CD14-positive monocyte (primary cell): ENCODE data around the gene SLC27A2. TPM values are rescaled to one million over a fixed set of nuclear protein-coding genes. Genes with fewer than 3 reads are reported as not detected.

Source experiments
- DNase-seq, 3 donors: peaks; one replicate each; pipeline ENCODE4 v3.0.0-alpha.2; 2011 to 2022
- H2AFZ ChIP-seq: 2 replicates; pipeline ENCODE4 v1.6.0; 2012; ENCODE audit warnings: mild to moderate bottlenecking, low read depth, low read length, inconsistent platforms; ENCODE audit not compliant: insufficient read depth, poor library complexity, severe bottlenecking
- H3K27ac ChIP-seq, 2 donors: 1 replicate in 1 of 2; 2 replicates in 1 of 2; pipeline ENCODE4 v1.5.1; 2012 to 2013; ENCODE audit warnings: low read length in 2 of 2, control low read depth in 1 of 2, inconsistent platforms in 1 of 2, low read depth in 1 of 2, mild to moderate bottlenecking in 1 of 2
- H3K27me3 ChIP-seq, 2 donors: one replicate each; pipeline versions ENCODE4 v1.6.0 to v1.6.1; 2011 to 2013; ENCODE audit warnings: low read length in 2 of 2; ENCODE audit not compliant: control insufficient read depth in 2 of 2, insufficient read depth in 2 of 2
- H3K36me3 ChIP-seq, 2 donors: replicated peaks in 1 of 2; 1 replicate in 1 of 2; 2 replicates in 1 of 2; pipeline versions ENCODE4 v1.5.1 to v1.6.1; 2012 to 2013; ENCODE audit warnings: low read length in 2 of 2, control low read depth in 1 of 2, inconsistent platforms in 1 of 2, mild to moderate bottlenecking in 1 of 2; ENCODE audit not compliant: insufficient read depth in 2 of 2, control insufficient read depth in 1 of 2
- H3K4me1 ChIP-seq, 2 donors: 1 replicate in 1 of 2; 2 replicates in 1 of 2; pipeline versions ENCODE4 v1.5.1 to v1.6.1; 2012 to 2013; ENCODE audit warnings: low read length in 2 of 2, control low read depth in 1 of 2, inconsistent platforms in 1 of 2, mild to moderate bottlenecking in 1 of 2, moderate library complexity in 1 of 2; ENCODE audit not compliant: insufficient read depth in 2 of 2, control insufficient read depth in 1 of 2
- H3K4me2 ChIP-seq: replicated peaks from 2 replicates; pipeline ENCODE3; 2012; ENCODE audit warnings: low read length, moderate library complexity, mild to moderate bottlenecking; ENCODE audit not compliant: poor library complexity, severe bottlenecking; ENCODE audit errors: extremely low read depth
- H3K4me3 ChIP-seq, 3 experiments: fragments of 200-600 bp in 1 of 3; sonication (generic) in 1 of 3; replicated peaks in 1 of 3; 1 replicate in 2 of 3; 2 replicates in 1 of 3; pipeline ENCODE4 v1.5.1; 2011 to 2013; ENCODE audit warnings: low read length in 3 of 3, mild to moderate bottlenecking in 3 of 3, control low read depth in 2 of 3, low read depth in 2 of 3, inconsistent platforms in 1 of 3, moderate library complexity in 1 of 3
- H3K79me2 ChIP-seq: 2 replicates; pipeline ENCODE4 v1.6.0; 2012; ENCODE audit warnings: mild to moderate bottlenecking, control low read depth, inconsistent platforms, low read length, moderate library complexity; ENCODE audit not compliant: insufficient read depth
- H3K9ac ChIP-seq: 2 replicates; pipeline ENCODE4 v1.6.0; 2017; ENCODE audit warnings: low read length, mild to moderate bottlenecking; ENCODE audit not compliant: insufficient read depth, poor library complexity, severe bottlenecking
- H3K9me3 ChIP-seq, 2 donors: replicated peaks in 1 of 2; 1 replicate in 1 of 2; 2 replicates in 1 of 2; pipeline versions ENCODE4 v1.5.1 to v1.6.1; 2012 to 2013; ENCODE audit warnings: low read length in 2 of 2, control low read depth in 1 of 2; ENCODE audit not compliant: control insufficient read depth in 1 of 2, insufficient read depth in 1 of 2
- H4K20me1 ChIP-seq: 2 replicates; pipeline ENCODE4 v1.6.0; 2012; ENCODE audit warnings: mild to moderate bottlenecking, low read length, control low read depth, moderate library complexity; ENCODE audit not compliant: insufficient read depth
- H3K27ac Mint-ChIP-seq, 7 donors: one replicate each; pipeline ENCODE4 v1.8.0; 2020; ENCODE audit warnings: mild to moderate bottlenecking in 7 of 7, mixed read lengths in 7 of 7, moderate library complexity in 6 of 7, inconsistent platforms in 2 of 7
- H3K27me3 Mint-ChIP-seq, 3 donors: one replicate each; pipeline ENCODE4 v1.8.0; 2021 to 2022; ENCODE audit warnings: low read depth in 3 of 3, mild to moderate bottlenecking in 3 of 3, mixed read lengths in 3 of 3, moderate library complexity in 3 of 3, inconsistent platforms in 1 of 3
- H3K36me3 Mint-ChIP-seq, 2 donors: one replicate each; pipeline ENCODE4 v1.8.0; 2020; ENCODE audit warnings: mixed read lengths in 2 of 2, inconsistent platforms in 1 of 2, mild to moderate bottlenecking in 1 of 2
- H3K4me1 Mint-ChIP-seq: one replicate; pipeline ENCODE4 v1.8.0; 2020; ENCODE audit warnings: mild to moderate bottlenecking, mixed read lengths
- H3K4me3 Mint-ChIP-seq, 2 donors: one replicate each; pipeline ENCODE4 v1.8.0; 2020; ENCODE audit warnings: mild to moderate bottlenecking in 2 of 2, mixed read lengths in 2 of 2, moderate library complexity in 1 of 2
- H3K9me3 Mint-ChIP-seq, 7 donors: one replicate each; pipeline ENCODE4 v1.8.0; 2020 to 2022; ENCODE audit warnings: mixed read lengths in 7 of 7, mild to moderate bottlenecking in 6 of 7, moderate library complexity in 6 of 7, inconsistent platforms in 2 of 7
- CTCF ChIP-seq: fragments of 200-600 bp; IDR thresholded peaks from one replicate; pipeline ENCODE4 v1.8.0; 2022; ENCODE audit warnings: antibody characterized with exemption, mild to moderate bottlenecking
- WGBS: methylation state at CpG from one replicate; pipeline ENCODE4 v1.1.5; 2013; ENCODE audit warnings: missing lambda C conversion rate; ENCODE audit not compliant: insufficient coverage; 5-methylcytosine and 5-hydroxymethylcytosine counted together
- intact Hi-C, 2 donors: fragments of 100-400 bp; cut with micrococcal nuclease; formaldehyde crosslinking; loops; one replicate each; pipeline versions ENCODE4 v1.15.0 to v1.15.1; 2023
- polyA plus RNA-seq, 3 donors: library from polyadenylated mRNA; depleted of rRNA in 1 of 3; unstranded in 2 of 3; stranded (reverse) in 1 of 3; fragments of 300-500 nt in 2 of 3; fragments of >200 nt in 1 of 3; fragmentation: Illumina TruSeq in 2 of 3; gene quantifications; 1 replicate in 2 of 3; 2 replicates in 1 of 3; pipeline ENCODE4 v1.2.3, GENCODE V29; 2012 to 2021
- small RNA-seq: library from RNA; depleted of rRNA; stranded (forward); fragments of <200 nt; gene quantifications from one replicate; pipeline ENCODE3, GENCODE V24; 2012; ENCODE audit warnings: low read depth; ENCODE audit not compliant: insufficient read length

Gene SLC27A2
- polyA plus RNA-seq, 3 donors: 0.13 TPM; not detected in 2

GRCh38 chr15:50281427-50281826, 99.4 kb downstream of the SLC27A2 start:
- no peak overlapping the region for H3K4me3 Mint-ChIP-seq
- Histone ChIP-seq H3K4me3 (no peak overlapping the region), H2AFZ (no peak overlapping the region), H3K4me1 (peaks cover 16 to 28% of the 10 kb centered on the region in 2 donors), H3K4me2 (no peak overlapping the region), H3K27ac (no peak overlapping the region), H4K20me1 (no peaks in the 10 kb centered on the region), H3K36me3 (peaks cover 7 to 24% of the 10 kb centered on the region in 2 donors), H3K79me2 (no peaks in the 10 kb centered on the region), H3K9ac (no peak overlapping the region), H3K9me3 (no peaks in the 10 kb centered on the region), H3K27me3 (no peaks in the 10 kb centered on the region)
- peaks cover 0 to 1% (median 0%) of the 10 kb centered on the region in 3 donors for H3K27me3 Mint-ChIP-seq
- H3K36me3 Mint-ChIP-seq: peaks cover 17 to 32% of the 10 kb centered on the region in 2 donors
- intact Hi-C loops: no loop called here
- DNase-seq: no peak
- no peak for TF ChIP-seq CTCF
- peaks cover 25% of the 10 kb centered on the region for H3K4me1 Mint-ChIP-seq
- H3K9me3 Mint-ChIP-seq: peaks cover 0 to 1% (median 0%) of the 10 kb centered on the region in 7 donors
- WGBS: no CpG with 5 or more reads among the region's 5 CpGs
- no peak overlapping the region for H3K27ac Mint-ChIP-seq

Small RNA genes within 50 kb of the gene (small RNA-seq; reads per million reads assigned to genes)
- gene RF00019: not detected

Other genes with a start within 250 kb of the SLC27A2 start
- 1 to 10 TPM; 6.1 to 9.6 (median 6.8) TPM for gene ATP8B4, start 63.0 kb upstream of the SLC27A2 start, polyA plus RNA-seq
- under 1 TPM in 1 of 3 donors, not detected in 2; 0.11 TPM for gene HDC, start 83.5 kb downstream of the SLC27A2 start, polyA plus RNA-seq
- 10 to 100 TPM; 12.9 to 15.1 (median 14.9) TPM for gene GABPB1, start 173.0 kb downstream of the SLC27A2 start, polyA plus RNA-seq
- 10 to 100 TPM; 32.1 to 62.4 (median 37.3) TPM for gene USP8, start 242.2 kb downstream of the SLC27A2 start, polyA plus RNA-seq